HEK293T (cell line): ENCODE measurements around the gene RPS3A.

Experiments
- CTCF ChIA-PET: fragments of 350-600 bp; formaldehyde crosslinking; extraction: SDS; loops from one replicate; lab custom pipeline; 2021; ENCODE audit warnings: antibody characterized with exemption, inconsistent platforms; lab: Yijun Ruan, JAX
- POLR2A ChIA-PET: fragments of 350-600 bp; formaldehyde crosslinking; extraction: SDS; loops from one replicate; lab custom pipeline; 2020; ENCODE audit warnings: antibody characterized with exemption, inconsistent platforms; lab: Yijun Ruan, JAX
- DNase-seq: peaks from one replicate; pipeline ENCODE4 v3.0.0; 2012; ENCODE audit warnings: mixed read lengths; ENCODE audit errors: extremely low spot score
- ARNT ChIP-seq: fragments of 450-650 bp; IDR thresholded peaks from 2 replicates; pipeline ENCODE4 v1.6.1; 2017; ENCODE audit warnings: mild to moderate bottlenecking
- BHLHE40 ChIP-seq: fragments of 450-650 bp; IDR thresholded peaks from 2 replicates; pipeline ENCODE4 v1.6.1; 2016; ENCODE audit warnings: mild to moderate bottlenecking, moderate library complexity, borderline replicate concordance
- CTBP1 ChIP-seq: fragments of 450-650 bp; IDR thresholded peaks from 2 replicates; pipeline ENCODE4 v1.6.1; 2016; ENCODE audit warnings: borderline replicate concordance
- ELF4 ChIP-seq: fragments of 450-650 bp; IDR thresholded peaks from 2 replicates; pipeline ENCODE4 v1.6.1; 2017; ENCODE audit warnings: antibody characterized with exemption
- FOXA1 ChIP-seq: fragments of 450-650 bp; IDR thresholded peaks from 2 replicates; pipeline ENCODE4 v1.6.1; 2016; ENCODE audit warnings: mild to moderate bottlenecking
- FOXK2 ChIP-seq: fragments of 450-650 bp; IDR thresholded peaks from 2 replicates; pipeline ENCODE4 v1.6.1; 2016; ENCODE audit warnings: mild to moderate bottlenecking
- FOXM1 ChIP-seq: fragments of 450-650 bp; IDR thresholded peaks from 2 replicates; pipeline ENCODE4 v1.6.1; 2017; ENCODE audit warnings: mild to moderate bottlenecking, borderline replicate concordance
- HDGF ChIP-seq: fragments of 450-650 bp; IDR thresholded peaks from 2 replicates; pipeline ENCODE4 v1.6.1; 2017; ENCODE audit warnings: antibody characterized with exemption, borderline replicate concordance
- L3MBTL2 ChIP-seq: fragments of 450-650 bp; conservative IDR thresholded peaks from 2 replicates; pipeline ENCODE4 v1.6.1; 2016; ENCODE audit warnings: mild to moderate bottlenecking
- LEF1 ChIP-seq: fragments of 450-650 bp; IDR thresholded peaks from 2 replicates; pipeline ENCODE4 v1.6.1; 2017; ENCODE audit warnings: mild to moderate bottlenecking, borderline replicate concordance
- NFRKB ChIP-seq: fragments of 450-650 bp; IDR thresholded peaks from 2 replicates; pipeline ENCODE4 v1.6.1; 2016; ENCODE audit warnings: mild to moderate bottlenecking, moderate library complexity
- PKNOX1 ChIP-seq: fragments of 450-650 bp; IDR thresholded peaks from 2 replicates; pipeline ENCODE4 v1.6.1; 2016
- SP1 ChIP-seq: fragments of 450-650 bp; IDR thresholded peaks from 2 replicates; pipeline ENCODE4 v1.6.1; 2017
- SUZ12 ChIP-seq: fragments of 450-650 bp; IDR thresholded peaks from 2 replicates; pipeline ENCODE4 v1.6.1; 2016; ENCODE audit warnings: mild to moderate bottlenecking
- TARDBP ChIP-seq: fragments of 450-650 bp; IDR thresholded peaks from 2 replicates; pipeline ENCODE4 v1.6.1; 2016
- ZNF384 ChIP-seq: fragments of 450-650 bp; IDR thresholded peaks from 2 replicates; pipeline ENCODE4 v1.6.1; 2016

Gene RPS3A

GRCh38 chr4:151143162-151143561 lies 43.7 kb downstream of the RPS3A start:
- POLR2A ChIA-PET: no interaction called here
- no peak for DNase-seq
- CTCF ChIA-PET: interaction anchor here (1.2 kb wide), 1 partner anchor 26 kb away, joined by 5 read pairs; no protein-coding TSS in a partner anchor
- TF ChIP-seq SUZ12: no peak
- TF ChIP-seq BHLHE40: no peak
- TF ChIP-seq PKNOX1: no peak
- TF ChIP-seq LEF1: no peak
- TF ChIP-seq NFRKB: no peak
- no peak for TF ChIP-seq ARNT
- TF ChIP-seq CTBP1: no peak
- TF ChIP-seq TARDBP: no peak
- no peak for TF ChIP-seq ZNF384
- TF ChIP-seq L3MBTL2: no peak
- no peak for TF ChIP-seq FOXA1

GRCh38 chr4:151143811-151144210 lies 44.4 kb downstream of the RPS3A start:
- ChIA-PET POLR2A (no interaction called here), CTCF (no interaction called here)
- no peak for TF ChIP-seq HDGF
- TF ChIP-seq LEF1: no peak
- TF ChIP-seq ELF4: no peak
- TF ChIP-seq FOXM1: no peak
- no peak for TF ChIP-seq ZNF384
- no peak for TF ChIP-seq FOXK2
- no peak for TF ChIP-seq NFRKB
- no peak for TF ChIP-seq CTBP1
- no peak for DNase-seq

- ChIA-PET POLR2A (no interaction called here), CTCF (no interaction called here)
- no peak for DNase-seq
- no peak for TF ChIP-seq ZNF384
- no peak for TF ChIP-seq PKNOX1
- no peak for TF ChIP-seq BHLHE40
- no peak for TF ChIP-seq FOXM1
- TF ChIP-seq ARNT: no peak
- TF ChIP-seq NFRKB: no peak
- no peak for TF ChIP-seq L3MBTL2
- TF ChIP-seq FOXK2: no peak
- no peak for TF ChIP-seq SUZ12
- no peak for TF ChIP-seq SP1
Measured at GRCh38 chr4:151144329-151145072, 45.1 kb downstream of the RPS3A start.

- DNase-seq: no peak
- POLR2A ChIA-PET: no interaction called here
- CTCF ChIA-PET: no interaction called here
Measured at GRCh38 chr4:151147000-151147399, 47.6 kb downstream of the RPS3A start.

GRCh38 chr4:151148261-151148660 lies 48.8 kb downstream of the RPS3A start:
- no peak for DNase-seq
- TF ChIP-seq ZNF384: no peak
- no peak for TF ChIP-seq NFRKB
- no peak for TF ChIP-seq SUZ12
- no peak for TF ChIP-seq SP1
- no peak for TF ChIP-seq CTBP1
- no peak for TF ChIP-seq LEF1
- TF ChIP-seq FOXA1: no peak
- TF ChIP-seq BHLHE40: no peak
- ChIA-PET POLR2A (no interaction called here), CTCF (interaction anchor here (1.0 kb wide), 1 partner anchor 16 kb away, joined by 4 read pairs; no protein-coding TSS in a partner anchor)

More at GRCh38 chr4:151147000-151147399, 47.6 kb downstream of the RPS3A start:
- no peak for TF ChIP-seq SP1
- no peak for TF ChIP-seq ARNT
- TF ChIP-seq FOXK2: no peak
- TF ChIP-seq TARDBP: no peak

GRCh38 chr4:151150821-151151580 lies 51.6 kb downstream of the RPS3A start:
- TF ChIP-seq NFRKB: no peak
- no peak for TF ChIP-seq BHLHE40
- TF ChIP-seq SUZ12: no peak
- no peak for TF ChIP-seq CTBP1
- no peak for TF ChIP-seq SP1
- TF ChIP-seq HDGF: no peak
- TF ChIP-seq FOXM1: no peak
- TF ChIP-seq TARDBP: no peak
- TF ChIP-seq ARNT: no peak
- TF ChIP-seq PKNOX1: no peak
- no peak for TF ChIP-seq FOXK2
- CTCF ChIA-PET: interaction anchor here (0.9 kb wide), 1 partner anchor 34 kb away, joined by 5 read pairs; no protein-coding TSS in a partner anchor
- POLR2A ChIA-PET: no interaction called here
- DNase-seq: no peak
